SK-N-SH treated with all-trans-retinoic acid at 6 μM for 48 hours (cell line): ENCODE data around the gene KLF12.

Experiments used
- ATAC-seq: fragments of 200-7000 bp; cut with Tn5 transposase; 3 replicates; pipeline ENCODE4 v1.9.1; 2020; ENCODE audit warnings: mild to moderate bottlenecking, moderate library complexity
- ARNTL ChIP-seq: fragments of 450-650 bp; formaldehyde crosslinking; IDR thresholded peaks from 2 replicates; pipeline ENCODE4 v1.5.0; 2020; ENCODE audit warnings: low read depth, mild to moderate bottlenecking, moderate library complexity, borderline replicate concordance
- ESRRG ChIP-seq: fragments of 250-450 bp; sonication (Bioruptor Pico); IDR thresholded peaks from 2 replicates; pipeline ENCODE4 v1.6.1; 2021; ENCODE audit warnings: mild to moderate bottlenecking
- GLIS3 ChIP-seq: fragments of 250-450 bp; sonication (Bioruptor Pico); IDR thresholded peaks from 2 replicates; pipeline ENCODE4 v1.5.0; 2020; ENCODE audit warnings: mild to moderate bottlenecking, moderate library complexity
- ISL1 ChIP-seq: fragments of 250-450 bp; sonication (Bioruptor Pico); IDR thresholded peaks from 2 replicates; pipeline ENCODE4 v2.1.2; 2022; ENCODE audit warnings: mild to moderate bottlenecking, moderate library complexity
- OSR1 ChIP-seq: fragments of 250-450 bp; sonication (Bioruptor Pico); IDR thresholded peaks from 2 replicates; pipeline ENCODE4 v1.8.0; 2022; ENCODE audit warnings: moderate library complexity, mild to moderate bottlenecking, inconsistent platforms
- PPARA ChIP-seq: fragments of 250-450 bp; sonication (Bioruptor Pico); IDR thresholded peaks from 2 replicates; pipeline ENCODE4 v1.5.0; 2020; ENCODE audit warnings: mild to moderate bottlenecking, borderline replicate concordance
- RARB ChIP-seq: fragments of 250-450 bp; sonication (Bioruptor Pico); IDR thresholded peaks from 2 replicates; pipeline ENCODE4 v1.8.0; 2021; ENCODE audit warnings: mild to moderate bottlenecking, moderate library complexity
- SNAI2 ChIP-seq: fragments of 250-450 bp; sonication (Bioruptor Pico); IDR thresholded peaks from 2 replicates; pipeline ENCODE4 v1.5.0; 2020; ENCODE audit warnings: mild to moderate bottlenecking, moderate library complexity
- TCF4 ChIP-seq: fragments of 250-450 bp; sonication (Bioruptor Pico); IDR thresholded peaks from 2 replicates; pipeline ENCODE4 v1.8.0; 2021; ENCODE audit warnings: mild to moderate bottlenecking, moderate library complexity, borderline replicate concordance
- TOX ChIP-seq: fragments of 250-450 bp; sonication (Bioruptor Pico); IDR thresholded peaks from 2 replicates; pipeline ENCODE4 v1.8.0; 2021; ENCODE audit warnings: mild to moderate bottlenecking, moderate library complexity, borderline replicate concordance
- ZFP3 ChIP-seq: fragments of 250-450 bp; sonication (Bioruptor Pico); IDR thresholded peaks from 2 replicates; pipeline ENCODE4 v1.5.0; 2020; ENCODE audit warnings: mild to moderate bottlenecking, moderate library complexity
- TF ChIP-seq, protein P1 (sequence below): fragments of 250-450 bp; sonication (Bioruptor Pico); IDR thresholded peaks from 2 replicates; pipeline ENCODE4 v1.5.0; 2020; ENCODE audit warnings: mild to moderate bottlenecking, moderate library complexity
- TF ChIP-seq, protein P2 (sequence below): fragments of 250-450 bp; sonication (Bioruptor Pico); IDR thresholded peaks from 2 replicates; pipeline ENCODE4 v1.8.0; 2021; ENCODE audit warnings: low read depth, mild to moderate bottlenecking, moderate library complexity, borderline replicate concordance
- TF ChIP-seq, protein P3 (sequence below): fragments of 250-450 bp; sonication (Bioruptor Pico); IDR thresholded peaks from 2 replicates; pipeline ENCODE4 v1.5.1; 2021; ENCODE audit warnings: mild to moderate bottlenecking, moderate library complexity
- TF ChIP-seq, protein P4 (sequence below): fragments of 250-450 bp; sonication (Bioruptor Pico); IDR thresholded peaks from 2 replicates; pipeline ENCODE4 v1.8.0; 2020; ENCODE audit warnings: mild to moderate bottlenecking, moderate library complexity, borderline replicate concordance

KLF12 gene

DNA sequence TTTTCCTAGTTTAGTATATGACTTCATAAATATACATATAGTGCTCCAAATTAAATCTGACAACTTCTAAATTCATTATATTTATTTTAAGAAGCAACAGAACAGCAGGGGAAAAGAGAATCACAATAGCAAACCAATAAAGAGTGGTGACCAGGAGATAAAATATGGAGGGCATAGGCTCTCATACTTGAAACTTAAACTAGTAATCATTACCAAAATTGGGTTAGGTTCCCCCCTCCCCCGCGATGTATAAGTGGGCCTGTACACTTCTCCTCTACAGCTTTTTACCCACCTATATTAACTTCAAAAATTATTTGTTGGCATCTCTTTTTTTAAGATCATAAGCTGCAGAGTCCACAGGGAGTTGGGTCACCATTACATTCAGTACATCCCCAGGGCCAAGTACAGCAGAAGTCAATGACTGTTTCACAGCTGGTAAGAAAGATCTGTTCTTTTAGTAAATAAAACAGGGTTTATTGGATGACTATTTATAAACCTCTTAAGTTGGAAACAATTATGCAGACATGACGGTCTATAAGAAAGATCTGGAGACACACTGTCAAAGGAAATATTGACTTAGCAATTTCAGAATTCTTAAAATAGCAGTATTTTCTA is 29.4 kb downstream of the KLF12 start (continued):
- TF ChIP-seq, protein P1, sequence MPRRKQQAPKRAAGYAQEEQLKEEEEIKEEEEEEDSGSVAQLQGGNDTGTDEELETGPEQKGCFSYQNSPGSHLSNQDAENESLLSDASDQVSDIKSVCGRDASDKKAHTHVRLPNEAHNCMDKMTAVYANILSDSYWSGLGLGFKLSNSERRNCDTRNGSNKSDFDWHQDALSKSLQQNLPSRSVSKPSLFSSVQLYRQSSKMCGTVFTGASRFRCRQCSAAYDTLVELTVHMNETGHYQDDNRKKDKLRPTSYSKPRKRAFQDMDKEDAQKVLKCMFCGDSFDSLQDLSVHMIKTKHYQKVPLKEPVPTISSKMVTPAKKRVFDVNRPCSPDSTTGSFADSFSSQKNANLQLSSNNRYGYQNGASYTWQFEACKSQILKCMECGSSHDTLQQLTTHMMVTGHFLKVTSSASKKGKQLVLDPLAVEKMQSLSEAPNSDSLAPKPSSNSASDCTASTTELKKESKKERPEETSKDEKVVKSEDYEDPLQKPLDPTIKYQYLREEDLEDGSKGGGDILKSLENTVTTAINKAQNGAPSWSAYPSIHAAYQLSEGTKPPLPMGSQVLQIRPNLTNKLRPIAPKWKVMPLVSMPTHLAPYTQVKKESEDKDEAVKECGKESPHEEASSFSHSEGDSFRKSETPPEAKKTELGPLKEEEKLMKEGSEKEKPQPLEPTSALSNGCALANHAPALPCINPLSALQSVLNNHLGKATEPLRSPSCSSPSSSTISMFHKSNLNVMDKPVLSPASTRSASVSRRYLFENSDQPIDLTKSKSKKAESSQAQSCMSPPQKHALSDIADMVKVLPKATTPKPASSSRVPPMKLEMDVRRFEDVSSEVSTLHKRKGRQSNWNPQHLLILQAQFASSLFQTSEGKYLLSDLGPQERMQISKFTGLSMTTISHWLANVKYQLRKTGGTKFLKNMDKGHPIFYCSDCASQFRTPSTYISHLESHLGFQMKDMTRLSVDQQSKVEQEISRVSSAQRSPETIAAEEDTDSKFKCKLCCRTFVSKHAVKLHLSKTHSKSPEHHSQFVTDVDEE (CRISPR knock-in tag), result no peak
- no peak for TF ChIP-seq ESRRG (CRISPR knock-in tag)

DNA sequence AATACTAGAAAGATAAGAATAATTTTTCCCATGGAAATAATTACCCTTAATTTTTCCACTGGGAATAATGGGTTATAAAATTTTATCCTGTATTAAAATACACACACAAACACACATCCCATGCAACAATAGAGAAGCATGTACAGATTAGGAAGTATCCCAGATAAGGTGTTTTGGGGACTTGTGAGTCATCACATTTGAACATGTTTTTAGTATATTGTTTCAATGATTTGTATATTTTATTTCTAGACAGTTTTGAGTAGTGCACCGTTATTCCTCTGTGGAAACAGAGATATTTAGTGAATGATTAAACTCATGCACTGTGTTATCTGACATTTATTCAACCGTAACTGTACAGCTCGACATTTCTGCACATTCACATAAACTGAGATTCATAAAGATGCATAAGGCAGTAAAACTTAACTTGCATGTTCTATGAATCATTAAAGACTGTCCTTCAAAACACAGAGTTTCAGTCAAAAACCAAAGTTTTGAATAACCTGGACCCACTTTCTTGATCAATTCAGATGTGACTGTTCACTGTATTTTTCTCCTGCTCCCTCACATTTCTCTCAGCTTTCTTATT is 30.1 kb downstream of the KLF12 start:
- ATAC-seq, result no peak
- no peak for TF ChIP-seq SNAI2
- no peak for TF ChIP-seq ZFP3 (CRISPR knock-in tag)
- no peak for TF ChIP-seq GLIS3 (CRISPR knock-in tag)
- TF ChIP-seq ESRRG (CRISPR knock-in tag), result no peak
- TF ChIP-seq, protein P2, sequence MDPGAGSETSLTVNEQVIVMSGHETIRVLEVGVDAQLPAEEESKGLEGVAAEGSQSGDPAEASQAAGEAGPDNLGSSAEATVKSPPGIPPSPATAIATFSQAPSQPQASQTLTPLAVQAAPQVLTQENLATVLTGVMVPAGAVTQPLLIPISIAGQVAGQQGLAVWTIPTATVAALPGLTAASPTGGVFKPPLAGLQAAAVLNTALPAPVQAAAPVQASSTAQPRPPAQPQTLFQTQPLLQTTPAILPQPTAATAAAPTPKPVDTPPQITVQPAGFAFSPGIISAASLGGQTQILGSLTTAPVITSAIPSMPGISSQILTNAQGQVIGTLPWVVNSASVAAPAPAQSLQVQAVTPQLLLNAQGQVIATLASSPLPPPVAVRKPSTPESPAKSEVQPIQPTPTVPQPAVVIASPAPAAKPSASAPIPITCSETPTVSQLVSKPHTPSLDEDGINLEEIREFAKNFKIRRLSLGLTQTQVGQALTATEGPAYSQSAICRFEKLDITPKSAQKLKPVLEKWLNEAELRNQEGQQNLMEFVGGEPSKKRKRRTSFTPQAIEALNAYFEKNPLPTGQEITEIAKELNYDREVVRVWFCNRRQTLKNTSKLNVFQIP (CRISPR knock-in tag), result no peak
- no peak for TF ChIP-seq TOX (CRISPR knock-in tag)
- TF ChIP-seq ISL1, result no peak
- TF ChIP-seq PPARA (CRISPR knock-in tag), result no peak
- no peak for TF ChIP-seq TCF4
- no peak for TF ChIP-seq OSR1 (CRISPR knock-in tag)
- TF ChIP-seq, all 23 proteins: peak for 0

DNA sequence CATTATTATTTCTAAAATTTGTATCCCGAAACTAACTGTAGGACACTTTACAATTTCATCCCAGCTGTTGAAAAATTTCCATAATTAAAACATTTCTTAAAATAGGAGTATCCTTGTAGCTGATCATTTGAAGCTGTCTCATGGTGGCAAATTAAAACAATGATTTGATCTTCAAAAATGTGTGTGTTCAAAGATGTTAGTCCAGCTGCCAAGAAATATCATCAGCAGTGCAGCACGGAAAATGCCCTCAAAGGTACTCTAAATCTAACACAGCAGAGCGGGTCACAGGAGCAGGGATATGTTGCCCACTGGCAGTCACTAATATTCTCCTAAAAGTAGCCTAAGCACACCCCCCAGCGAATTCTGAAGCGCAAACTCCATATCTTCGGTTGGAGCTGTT is 31.0 kb downstream of the KLF12 start:
- ATAC-seq, result no peak
- TF ChIP-seq ARNTL (CRISPR knock-in tag) (no peak), TCF4 (no peak), RARB (CRISPR knock-in tag) (no peak)
- TF ChIP-seq, protein P2 (CRISPR knock-in tag), result no peak

DNA sequence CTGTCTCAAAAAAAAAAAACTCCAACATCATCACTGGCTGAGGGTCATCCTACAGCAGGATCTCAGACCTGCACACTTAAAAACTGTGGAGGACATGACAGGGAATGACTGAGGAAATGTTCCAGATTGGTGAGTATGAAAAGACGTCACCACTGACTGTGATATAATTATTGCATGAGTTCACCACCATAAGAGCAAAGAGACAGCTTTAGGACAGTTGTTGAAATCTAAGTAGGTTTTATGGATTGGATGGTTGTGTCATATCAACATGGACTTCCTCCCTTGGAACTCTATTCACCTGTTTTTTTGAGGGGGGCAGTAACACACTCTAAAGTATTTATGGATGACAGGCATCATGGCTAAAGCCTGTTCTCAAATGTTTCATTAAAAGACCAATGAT is 31.5 kb downstream of the KLF12 start:
- ATAC-seq, result no peak
- TF ChIP-seq, protein P3, sequence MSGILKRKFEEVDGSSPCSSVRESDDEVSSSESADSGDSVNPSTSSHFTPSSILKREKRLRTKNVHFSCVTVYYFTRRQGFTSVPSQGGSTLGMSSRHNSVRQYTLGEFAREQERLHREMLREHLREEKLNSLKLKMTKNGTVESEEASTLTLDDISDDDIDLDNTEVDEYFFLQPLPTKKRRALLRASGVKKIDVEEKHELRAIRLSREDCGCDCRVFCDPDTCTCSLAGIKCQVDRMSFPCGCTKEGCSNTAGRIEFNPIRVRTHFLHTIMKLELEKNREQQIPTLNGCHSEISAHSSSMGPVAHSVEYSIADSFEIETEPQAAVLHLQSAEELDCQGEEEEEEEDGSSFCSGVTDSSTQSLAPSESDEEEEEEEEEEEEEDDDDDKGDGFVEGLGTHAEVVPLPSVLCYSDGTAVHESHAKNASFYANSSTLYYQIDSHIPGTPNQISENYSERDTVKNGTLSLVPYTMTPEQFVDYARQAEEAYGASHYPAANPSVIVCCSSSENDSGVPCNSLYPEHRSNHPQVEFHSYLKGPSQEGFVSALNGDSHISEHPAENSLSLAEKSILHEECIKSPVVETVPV (CRISPR knock-in tag), result no peak
- TF ChIP-seq PPARA (CRISPR knock-in tag) (no peak), OSR1 (CRISPR knock-in tag) (no peak), SNAI2 (no peak), GLIS3 (CRISPR knock-in tag) (no peak), ESRRG (CRISPR knock-in tag) (no peak), RARB (CRISPR knock-in tag) (no peak), TCF4 (no peak)
- TF ChIP-seq, protein P4, sequence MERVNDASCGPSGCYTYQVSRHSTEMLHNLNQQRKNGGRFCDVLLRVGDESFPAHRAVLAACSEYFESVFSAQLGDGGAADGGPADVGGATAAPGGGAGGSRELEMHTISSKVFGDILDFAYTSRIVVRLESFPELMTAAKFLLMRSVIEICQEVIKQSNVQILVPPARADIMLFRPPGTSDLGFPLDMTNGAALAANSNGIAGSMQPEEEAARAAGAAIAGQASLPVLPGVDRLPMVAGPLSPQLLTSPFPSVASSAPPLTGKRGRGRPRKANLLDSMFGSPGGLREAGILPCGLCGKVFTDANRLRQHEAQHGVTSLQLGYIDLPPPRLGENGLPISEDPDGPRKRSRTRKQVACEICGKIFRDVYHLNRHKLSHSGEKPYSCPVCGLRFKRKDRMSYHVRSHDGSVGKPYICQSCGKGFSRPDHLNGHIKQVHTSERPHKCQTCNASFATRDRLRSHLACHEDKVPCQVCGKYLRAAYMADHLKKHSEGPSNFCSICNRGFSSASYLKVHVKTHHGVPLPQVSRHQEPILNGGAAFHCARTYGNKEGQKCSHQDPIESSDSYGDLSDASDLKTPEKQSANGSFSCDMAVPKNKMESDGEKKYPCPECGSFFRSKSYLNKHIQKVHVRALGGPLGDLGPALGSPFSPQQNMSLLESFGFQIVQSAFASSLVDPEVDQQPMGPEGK (CRISPR knock-in tag), result no peak
- TF ChIP-seq, protein P1 (CRISPR knock-in tag), result no peak
